OCI-LY3 (cell line): Measurements from ENCODE around the gene AVEN.

ENCODE experiments used
- EZH2phosphoT487 ChIP-seq: fragments of 200-600 bp; shearing (Covaris generic); IDR thresholded peaks from 2 replicates; pipeline ENCODE4 v1.6.1; 2018; ENCODE audit warnings: antibody characterized with exemption, mixed run types, low read depth
- TF ChIP-seq, protein P1 (sequence below): fragments of 200-600, 300-600 bp; sonication (generic); IDR thresholded peaks from 2 replicates; pipeline ENCODE4 v1.5.1; 2014; ENCODE audit warnings: antibody characterized with exemption, low read length, low read depth

- TF ChIP-seq EZH2phosphoT487: no peak
- TF ChIP-seq, protein P1, sequence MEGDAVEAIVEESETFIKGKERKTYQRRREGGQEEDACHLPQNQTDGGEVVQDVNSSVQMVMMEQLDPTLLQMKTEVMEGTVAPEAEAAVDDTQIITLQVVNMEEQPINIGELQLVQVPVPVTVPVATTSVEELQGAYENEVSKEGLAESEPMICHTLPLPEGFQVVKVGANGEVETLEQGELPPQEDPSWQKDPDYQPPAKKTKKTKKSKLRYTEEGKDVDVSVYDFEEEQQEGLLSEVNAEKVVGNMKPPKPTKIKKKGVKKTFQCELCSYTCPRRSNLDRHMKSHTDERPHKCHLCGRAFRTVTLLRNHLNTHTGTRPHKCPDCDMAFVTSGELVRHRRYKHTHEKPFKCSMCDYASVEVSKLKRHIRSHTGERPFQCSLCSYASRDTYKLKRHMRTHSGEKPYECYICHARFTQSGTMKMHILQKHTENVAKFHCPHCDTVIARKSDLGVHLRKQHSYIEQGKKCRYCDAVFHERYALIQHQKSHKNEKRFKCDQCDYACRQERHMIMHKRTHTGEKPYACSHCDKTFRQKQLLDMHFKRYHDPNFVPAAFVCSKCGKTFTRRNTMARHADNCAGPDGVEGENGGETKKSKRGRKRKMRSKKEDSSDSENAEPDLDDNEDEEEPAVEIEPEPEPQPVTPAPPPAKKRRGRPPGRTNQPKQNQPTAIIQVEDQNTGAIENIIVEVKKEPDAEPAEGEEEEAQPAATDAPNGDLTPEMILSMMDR: no peak
Observed at GRCh38 chr15:33844597-33844996, 194.4 kb downstream of the AVEN start.
